Chondrocyte (in vitro differentiated cells): ENCODE data around the gene UBE2O. TPM values are rescaled to one million over a fixed set of nuclear protein-coding genes. Genes with fewer than 3 reads are reported as not detected.

Experiments used
- DNase-seq: peaks from one replicate; pipeline ENCODE4 v3.0.0; 2021; ENCODE audit warnings: mixed read lengths, low spot score
- H3K27ac Mint-ChIP-seq: one replicate; pipeline ENCODE4 v1.8.0; 2021; ENCODE audit warnings: mild to moderate bottlenecking, moderate library complexity, mixed read lengths; ENCODE audit not compliant: unreplicated experiment
- H3K27me3 Mint-ChIP-seq: 2 replicates; pipeline ENCODE4 v1.8.0; 2021; ENCODE audit warnings: low read depth, mixed read lengths
- H3K36me3 Mint-ChIP-seq: 2 replicates; pipeline ENCODE4 v1.8.0; 2021; ENCODE audit warnings: low read depth, mixed read lengths
- H3K4me1 Mint-ChIP-seq: 2 replicates; pipeline ENCODE4 v1.8.0; 2021; ENCODE audit warnings: low read depth, mild to moderate bottlenecking, mixed read lengths
- H3K4me3 Mint-ChIP-seq: one replicate; pipeline ENCODE4 v1.8.0; 2021; ENCODE audit warnings: mild to moderate bottlenecking, moderate library complexity, mixed read lengths; ENCODE audit not compliant: unreplicated experiment
- H3K9me3 Mint-ChIP-seq: 2 replicates; pipeline ENCODE4 v1.8.0; 2021; ENCODE audit warnings: low read depth, mixed read lengths
- total RNA-seq: library from RNA; stranded (reverse); gene quantifications from 3 replicates; pipeline ENCODE4 v1.2.1, GENCODE V29; 2021
- TF ChIP-seq, protein P1 (sequence below): fragments of 200-600 bp; sonication (generic); IDR thresholded peaks from 2 replicates; pipeline ENCODE4 v1.5.0; 2021; ENCODE audit warnings: antibody characterized with exemption, mild to moderate bottlenecking, moderate library complexity

UBE2O gene
- total RNA-seq, 1 donor from 2014 or later: 22.1 TPM

DNA sequence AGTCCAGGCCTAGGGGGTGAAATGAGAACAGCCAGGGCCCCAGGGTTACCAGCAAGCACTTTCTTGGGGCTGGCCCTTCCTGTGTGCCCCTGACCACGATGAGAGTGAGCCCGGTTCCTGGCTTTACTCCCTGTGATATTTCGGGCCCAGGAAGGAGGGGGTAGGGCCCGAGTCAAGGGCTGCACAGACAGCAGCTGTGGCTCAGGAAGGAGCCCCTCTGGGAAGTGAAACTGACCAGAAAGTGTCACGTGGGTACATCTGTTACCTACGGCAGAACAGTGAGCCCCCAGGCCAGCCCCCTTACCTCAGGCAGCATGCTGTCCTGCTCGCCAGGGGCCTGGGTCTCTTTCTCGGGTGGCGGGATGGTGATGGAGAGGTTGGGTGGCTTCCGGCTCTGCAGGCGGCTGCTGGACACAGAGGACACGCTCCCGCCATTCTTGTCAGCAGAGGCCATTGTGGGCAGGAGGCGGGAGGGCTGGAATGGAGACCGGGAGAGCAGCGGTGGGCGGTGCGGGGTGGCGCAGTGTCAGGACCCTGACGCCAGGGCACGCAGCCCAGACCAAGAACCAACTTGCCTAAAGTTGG is 28.2 kb upstream of the UBE2O start:
- H3K27ac Mint-ChIP-seq: no peak overlapping the region
- TF ChIP-seq, protein P1, sequence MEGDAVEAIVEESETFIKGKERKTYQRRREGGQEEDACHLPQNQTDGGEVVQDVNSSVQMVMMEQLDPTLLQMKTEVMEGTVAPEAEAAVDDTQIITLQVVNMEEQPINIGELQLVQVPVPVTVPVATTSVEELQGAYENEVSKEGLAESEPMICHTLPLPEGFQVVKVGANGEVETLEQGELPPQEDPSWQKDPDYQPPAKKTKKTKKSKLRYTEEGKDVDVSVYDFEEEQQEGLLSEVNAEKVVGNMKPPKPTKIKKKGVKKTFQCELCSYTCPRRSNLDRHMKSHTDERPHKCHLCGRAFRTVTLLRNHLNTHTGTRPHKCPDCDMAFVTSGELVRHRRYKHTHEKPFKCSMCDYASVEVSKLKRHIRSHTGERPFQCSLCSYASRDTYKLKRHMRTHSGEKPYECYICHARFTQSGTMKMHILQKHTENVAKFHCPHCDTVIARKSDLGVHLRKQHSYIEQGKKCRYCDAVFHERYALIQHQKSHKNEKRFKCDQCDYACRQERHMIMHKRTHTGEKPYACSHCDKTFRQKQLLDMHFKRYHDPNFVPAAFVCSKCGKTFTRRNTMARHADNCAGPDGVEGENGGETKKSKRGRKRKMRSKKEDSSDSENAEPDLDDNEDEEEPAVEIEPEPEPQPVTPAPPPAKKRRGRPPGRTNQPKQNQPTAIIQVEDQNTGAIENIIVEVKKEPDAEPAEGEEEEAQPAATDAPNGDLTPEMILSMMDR: no peak
- H3K4me1 Mint-ChIP-seq: peaks cover 8% of the 10 kb centered on the region
- H3K27me3 Mint-ChIP-seq: no peaks in the 10 kb centered on the region
- no peak overlapping the region for H3K4me3 Mint-ChIP-seq
- H3K36me3 Mint-ChIP-seq: no peaks in the 10 kb centered on the region
- DNase-seq: no peak
- no peaks in the 10 kb centered on the region for H3K9me3 Mint-ChIP-seq

DNA sequence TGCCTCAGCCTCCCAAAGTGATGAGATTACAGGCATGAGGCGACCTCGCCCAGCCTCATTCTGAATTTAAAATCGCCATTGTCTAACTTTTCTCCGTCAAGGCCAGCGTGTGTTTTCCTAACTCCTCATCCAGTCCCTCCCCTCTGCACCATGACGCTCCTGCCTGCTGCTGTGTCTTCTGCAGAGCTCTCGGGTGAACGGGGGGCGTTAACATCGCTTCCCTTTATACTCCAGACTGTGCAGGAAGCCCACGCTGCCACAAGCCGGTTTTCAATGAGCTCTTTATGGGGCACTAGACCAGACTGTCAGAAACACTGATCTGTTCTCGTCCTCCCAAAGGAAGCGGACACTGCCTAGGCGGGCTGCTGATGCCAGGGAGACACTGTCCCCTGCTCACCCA is 27.7 kb upstream of the UBE2O start:
- Mint-ChIP-seq H3K27ac (no peak overlapping the region), H3K4me3 (no peak overlapping the region), H3K27me3 (no peaks in the 10 kb centered on the region), H3K9me3 (no peaks in the 10 kb centered on the region), H3K4me1 (peaks cover 6% of the 10 kb centered on the region), H3K36me3 (no peaks in the 10 kb centered on the region)
- DNase-seq: no peak
- TF ChIP-seq, protein P1: no peak

DNA sequence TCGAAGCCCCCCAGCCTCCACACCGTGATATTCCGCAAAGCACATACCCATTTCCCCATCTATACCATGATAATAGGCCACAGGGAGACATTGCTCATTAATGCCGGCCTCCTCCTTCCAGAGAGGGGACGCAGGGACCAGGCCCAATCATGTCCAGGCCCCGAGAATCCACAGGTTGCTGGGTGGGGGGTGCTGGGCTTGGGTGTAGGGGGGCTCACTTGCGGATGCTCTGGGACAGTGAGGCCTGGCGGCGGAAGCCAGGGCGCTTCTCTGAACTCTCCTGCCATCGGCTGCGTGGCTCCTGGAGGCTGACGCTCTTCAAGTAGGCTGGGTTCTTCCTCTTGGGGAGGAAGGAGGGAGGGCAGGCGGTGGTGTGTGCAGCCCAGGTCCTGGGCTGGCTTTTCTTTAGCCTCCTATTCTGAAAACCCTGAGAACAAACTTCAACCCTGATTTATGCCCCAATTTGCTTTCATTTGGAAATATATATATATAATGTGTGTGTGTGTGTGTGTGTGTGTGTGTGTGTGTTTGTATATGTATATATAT is 26.6 kb upstream of the UBE2O start:
- no peak for DNase-seq
- no peaks in the 10 kb centered on the region for H3K27me3 Mint-ChIP-seq
- H3K4me1 Mint-ChIP-seq: peaks cover 4% of the 10 kb centered on the region
- no peaks in the 10 kb centered on the region for H3K9me3 Mint-ChIP-seq
- no peak overlapping the region for H3K4me3 Mint-ChIP-seq
- no peaks in the 10 kb centered on the region for H3K36me3 Mint-ChIP-seq
- TF ChIP-seq, protein P1: no peak
- no peak overlapping the region for H3K27ac Mint-ChIP-seq

DNA sequence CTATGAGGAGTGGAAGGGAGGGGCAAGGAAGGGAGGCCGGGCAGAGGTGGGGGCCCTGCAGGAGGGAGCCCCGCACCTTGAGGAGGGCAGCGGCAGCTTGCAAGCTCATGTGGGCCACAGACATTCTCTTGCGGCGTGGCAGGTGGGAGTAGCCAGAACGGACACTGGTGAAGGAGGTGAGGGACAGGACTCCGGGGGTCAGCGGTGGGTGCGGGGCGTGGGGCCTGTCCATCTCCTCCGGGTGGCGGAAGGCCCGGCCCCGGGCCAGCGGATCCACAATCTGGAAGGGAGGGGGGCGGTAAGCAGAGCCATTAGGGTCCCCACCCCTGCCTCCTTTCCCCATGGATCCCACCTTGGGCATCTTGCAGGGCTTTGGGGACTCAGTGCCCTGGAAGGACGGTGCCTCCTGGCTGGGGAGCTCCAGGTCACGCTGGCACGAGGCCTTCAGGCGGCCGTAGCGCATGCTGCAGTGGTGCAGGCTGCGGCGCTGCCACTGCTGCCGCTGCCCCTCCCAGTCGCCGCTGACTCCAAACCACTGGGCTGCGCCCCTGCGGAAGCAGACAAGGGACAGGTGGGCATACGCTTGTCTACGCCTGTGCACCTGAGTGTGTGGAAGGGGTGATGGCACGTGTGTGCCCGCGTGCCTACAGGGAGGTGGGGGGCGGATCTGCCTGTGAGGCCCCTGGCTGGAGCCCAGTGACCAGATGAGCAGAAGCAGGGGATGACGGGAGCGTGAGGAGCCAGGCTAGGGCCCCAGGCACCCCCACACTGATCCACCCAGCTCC is 26.0 kb upstream of the UBE2O start:
- peaks cover 4% of the 10 kb centered on the region for H3K4me1 Mint-ChIP-seq
- H3K9me3 Mint-ChIP-seq: no peaks in the 10 kb centered on the region
- no peaks in the 10 kb centered on the region for H3K27me3 Mint-ChIP-seq
- no peak for DNase-seq
- TF ChIP-seq, protein P1: no peak
- no peak overlapping the region for H3K27ac Mint-ChIP-seq
- H3K36me3 Mint-ChIP-seq: no peaks in the 10 kb centered on the region
- H3K4me3 Mint-ChIP-seq: no peak overlapping the region

DNA sequence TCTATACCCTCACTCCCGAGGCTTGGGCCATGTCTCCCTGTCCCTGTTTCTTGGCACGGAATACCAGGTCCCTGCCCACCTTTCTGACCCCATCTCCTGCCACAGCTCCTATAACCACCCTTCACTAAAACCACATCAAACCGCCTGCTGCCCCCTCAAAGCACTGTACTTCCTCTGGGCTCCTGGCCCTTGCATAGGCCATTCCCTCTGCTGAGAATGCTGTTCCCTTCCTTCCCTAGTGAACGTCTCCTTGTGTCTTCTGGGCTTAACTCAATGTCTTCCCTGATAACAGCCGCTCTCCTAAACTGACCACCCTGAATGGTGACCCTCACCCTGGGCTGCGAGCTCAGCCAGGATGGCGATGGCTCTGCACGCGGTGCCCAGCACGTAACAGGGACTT is 25.1 kb upstream of the UBE2O start:
- TF ChIP-seq, protein P1: no peak
- no peaks in the 10 kb centered on the region for H3K27me3 Mint-ChIP-seq
- H3K36me3 Mint-ChIP-seq: no peaks in the 10 kb centered on the region
- no peaks in the 10 kb centered on the region for H3K9me3 Mint-ChIP-seq
- no peak for DNase-seq
- H3K4me1 Mint-ChIP-seq: peaks cover 4% of the 10 kb centered on the region
- no peak overlapping the region for H3K4me3 Mint-ChIP-seq
- no peak overlapping the region for H3K27ac Mint-ChIP-seq
